ENCODE data around the gene TENT5C.

DNA sequence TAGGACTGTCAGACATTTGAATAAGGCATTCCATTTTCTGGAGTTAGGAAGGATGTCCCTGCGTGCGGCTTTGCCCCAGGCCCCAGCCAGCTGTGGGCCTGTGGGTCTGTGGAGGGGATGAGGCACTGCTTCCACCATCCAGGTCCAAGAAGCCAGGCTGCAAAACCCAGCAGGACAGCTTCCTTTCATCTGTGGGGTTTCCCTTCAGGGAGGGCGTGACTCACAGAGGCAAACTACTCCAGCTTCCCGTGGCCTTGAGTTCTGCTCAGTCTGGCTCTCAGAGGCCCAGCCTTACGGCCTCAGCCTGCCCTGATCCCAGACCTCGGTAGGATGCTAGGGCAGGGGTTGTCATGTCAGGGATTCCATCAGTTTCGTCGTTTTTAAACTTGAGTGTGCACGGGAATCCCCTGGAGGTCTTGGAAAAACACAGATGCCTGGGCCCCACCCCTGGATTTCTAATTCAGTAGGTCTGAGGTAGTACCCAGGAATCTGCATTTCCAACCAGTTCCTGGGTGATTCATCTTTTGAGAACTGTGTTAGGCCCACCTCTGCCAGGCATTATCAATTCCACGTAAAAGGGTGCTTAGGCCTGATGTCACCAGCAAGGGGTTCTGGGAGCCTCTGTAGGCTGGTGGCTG, 32.3 kb upstream of the TENT5C start:
- TF ChIP-seq, protein P1, sequence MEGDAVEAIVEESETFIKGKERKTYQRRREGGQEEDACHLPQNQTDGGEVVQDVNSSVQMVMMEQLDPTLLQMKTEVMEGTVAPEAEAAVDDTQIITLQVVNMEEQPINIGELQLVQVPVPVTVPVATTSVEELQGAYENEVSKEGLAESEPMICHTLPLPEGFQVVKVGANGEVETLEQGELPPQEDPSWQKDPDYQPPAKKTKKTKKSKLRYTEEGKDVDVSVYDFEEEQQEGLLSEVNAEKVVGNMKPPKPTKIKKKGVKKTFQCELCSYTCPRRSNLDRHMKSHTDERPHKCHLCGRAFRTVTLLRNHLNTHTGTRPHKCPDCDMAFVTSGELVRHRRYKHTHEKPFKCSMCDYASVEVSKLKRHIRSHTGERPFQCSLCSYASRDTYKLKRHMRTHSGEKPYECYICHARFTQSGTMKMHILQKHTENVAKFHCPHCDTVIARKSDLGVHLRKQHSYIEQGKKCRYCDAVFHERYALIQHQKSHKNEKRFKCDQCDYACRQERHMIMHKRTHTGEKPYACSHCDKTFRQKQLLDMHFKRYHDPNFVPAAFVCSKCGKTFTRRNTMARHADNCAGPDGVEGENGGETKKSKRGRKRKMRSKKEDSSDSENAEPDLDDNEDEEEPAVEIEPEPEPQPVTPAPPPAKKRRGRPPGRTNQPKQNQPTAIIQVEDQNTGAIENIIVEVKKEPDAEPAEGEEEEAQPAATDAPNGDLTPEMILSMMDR (tag by site-specific recombination; IDR thresholded peaks at IDR 0.05), result no peak
- TF ChIP-seq ZNF830 (tag by site-specific recombination; IDR thresholded peaks at IDR 0.05; ENCODE audit: low read depth) (no peak), YY1 (tag by site-specific recombination; IDR thresholded peaks at IDR 0.05) (no peak), ZNF768 (tag by site-specific recombination; IDR thresholded peaks at IDR 0.05) (no peak), ZNF174 (tag by site-specific recombination; IDR thresholded peaks at IDR 0.05) (no peak), ZNF629 (tag by site-specific recombination; IDR thresholded peaks at IDR 0.05) (no peak), ZBTB7A (tag by site-specific recombination; IDR thresholded peaks at IDR 0.05; ENCODE audit: low read depth) (no peak), SP2 (tag by site-specific recombination; IDR thresholded peaks at IDR 0.05) (no peak), ZFP3 (tag by site-specific recombination; IDR thresholded peaks at IDR 0.05; ENCODE audit: low read depth) (no peak), ZBTB48 (tag by site-specific recombination; IDR thresholded peaks at IDR 0.05) (no peak)
- TF ChIP-seq, protein P2, sequence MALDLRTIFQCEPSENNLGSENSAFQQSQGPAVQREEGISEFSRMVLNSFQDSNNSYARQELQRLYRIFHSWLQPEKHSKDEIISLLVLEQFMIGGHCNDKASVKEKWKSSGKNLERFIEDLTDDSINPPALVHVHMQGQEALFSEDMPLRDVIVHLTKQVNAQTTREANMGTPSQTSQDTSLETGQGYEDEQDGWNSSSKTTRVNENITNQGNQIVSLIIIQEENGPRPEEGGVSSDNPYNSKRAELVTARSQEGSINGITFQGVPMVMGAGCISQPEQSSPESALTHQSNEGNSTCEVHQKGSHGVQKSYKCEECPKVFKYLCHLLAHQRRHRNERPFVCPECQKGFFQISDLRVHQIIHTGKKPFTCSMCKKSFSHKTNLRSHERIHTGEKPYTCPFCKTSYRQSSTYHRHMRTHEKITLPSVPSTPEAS (tag by site-specific recombination; IDR thresholded peaks at IDR 0.05), result no peak

Data from HEK293 (cell line).